Activated naive CD4-positive, alpha-beta T cell treated with anti-CD3 and anti-CD28 coated beads, Interleukin-2, amount 50 U/mL, for 24 hours (primary cell): ENCODE measurements around the gene AP3B2.
A peak's percentile ranks its signal among the peaks of the same experiment; 100 is the strongest.
"Not testable (repeated sequence)": the region's sequence is repeated elsewhere in the genome, so short reads cannot be mapped to it uniquely, and the experiment has no call there.

Source experiments
- H3K27ac Mint-ChIP-seq: one replicate; pipeline ENCODE4 v1.8.0; 2021; ENCODE audit warnings: mild to moderate bottlenecking, mixed read lengths
- H3K27me3 Mint-ChIP-seq: one replicate; pipeline ENCODE4 v1.8.0; 2021; ENCODE audit warnings: mixed read lengths
- H3K36me3 Mint-ChIP-seq: one replicate; pipeline ENCODE4 v1.8.0; 2021; ENCODE audit warnings: mixed read lengths
- H3K4me1 Mint-ChIP-seq: one replicate; pipeline ENCODE4 v1.8.0; 2021; ENCODE audit warnings: mixed read lengths
- H3K4me3 Mint-ChIP-seq: one replicate; pipeline ENCODE4 v1.8.0; 2021; ENCODE audit warnings: mild to moderate bottlenecking, mixed read lengths
- H3K9me3 Mint-ChIP-seq: one replicate; pipeline ENCODE4 v1.8.0; 2021; ENCODE audit warnings: mixed read lengths

Gene AP3B2

GRCh38 chr15:82647045-82647834 is 62.4 kb downstream of the AP3B2 start, which contains the start of gene CPEB1:
Gene CPEB1 (minus strand): TSS chr15:82647363. CDS start chr15:82628459, 18,904 bp downstream.
- H3K4me1 Mint-ChIP-seq: peaks cover 4% of the 10 kb centered on the region

GRCh38 chr15:82646250-82647044 is 63.2 kb downstream of the AP3B2 start:
- Mint-ChIP-seq H3K36me3 (no peaks in the 10 kb centered on the region), H3K27me3 (peaks cover 27% of the 10 kb centered on the region), H3K27ac (no peak overlapping the region), H3K4me1 (peaks cover 4% of the 10 kb centered on the region), H3K4me3 (peak overlapping the region; percentile 79), H3K9me3 (no peaks in the 10 kb centered on the region)

More at GRCh38 chr15:82647045-82647834, 62.4 kb downstream of the AP3B2 start, which contains the start of gene CPEB1:
- no peaks in the 10 kb centered on the region for H3K9me3 Mint-ChIP-seq
- H3K27me3 Mint-ChIP-seq: peaks cover 23% of the 10 kb centered on the region
- H3K36me3 Mint-ChIP-seq: no peaks in the 10 kb centered on the region
- peak within 1 kb of the TSS; percentile 79 for H3K4me3 Mint-ChIP-seq
- H3K27ac Mint-ChIP-seq: peak within 1 kb of the TSS; percentile 21

- not testable (repeated sequence) for H3K4me1 Mint-ChIP-seq, H3K36me3 Mint-ChIP-seq, H3K27ac Mint-ChIP-seq, H3K9me3 Mint-ChIP-seq, H3K4me3 Mint-ChIP-seq
- peaks cover 32% of the 10 kb centered on the region for H3K27me3 Mint-ChIP-seq
Observed at GRCh38 chr15:82644967-82645852, 64.5 kb downstream of the AP3B2 start.

GRCh38 chr15:82643992-82644391 is 65.7 kb downstream of the AP3B2 start:
- peaks cover 39% of the 10 kb centered on the region for H3K27me3 Mint-ChIP-seq
- H3K27ac Mint-ChIP-seq: no peak overlapping the region
- no peak overlapping the region for H3K4me3 Mint-ChIP-seq
- H3K4me1 Mint-ChIP-seq: peaks cover 4% of the 10 kb centered on the region
- H3K9me3 Mint-ChIP-seq: no peaks in the 10 kb centered on the region
- H3K36me3 Mint-ChIP-seq: no peaks in the 10 kb centered on the region

- Mint-ChIP-seq H3K27me3 (peaks cover 39% of the 10 kb centered on the region), H3K9me3 (no peaks in the 10 kb centered on the region), H3K4me3 (no peak overlapping the region), H3K36me3 (no peaks in the 10 kb centered on the region), H3K27ac (no peak overlapping the region), H3K4me1 (peaks cover 4% of the 10 kb centered on the region)
Observed at GRCh38 chr15:82642656-82643055, 67.0 kb downstream of the AP3B2 start.

- Mint-ChIP-seq H3K4me3 (no peak overlapping the region), H3K27me3 (peaks cover 45% of the 10 kb centered on the region), H3K36me3 (no peaks in the 10 kb centered on the region)
Observed at GRCh38 chr15:82641129-82641798, 68.4 kb downstream of the AP3B2 start.

GRCh38 chr15:82640672-82641071 is 69.0 kb downstream of the AP3B2 start:
- H3K4me1 Mint-ChIP-seq: no peaks in the 10 kb centered on the region
- H3K36me3 Mint-ChIP-seq: no peaks in the 10 kb centered on the region
- no peak overlapping the region for H3K4me3 Mint-ChIP-seq
- no peaks in the 10 kb centered on the region for H3K9me3 Mint-ChIP-seq
- H3K27ac Mint-ChIP-seq: no peak overlapping the region
- H3K27me3 Mint-ChIP-seq: peaks cover 46% of the 10 kb centered on the region

More at GRCh38 chr15:82641129-82641798, 68.4 kb downstream of the AP3B2 start:
- H3K27ac Mint-ChIP-seq: no peak overlapping the region
- peaks cover 4% of the 10 kb centered on the region for H3K4me1 Mint-ChIP-seq
- H3K9me3 Mint-ChIP-seq: no peaks in the 10 kb centered on the region

- no peaks in the 10 kb centered on the region for H3K9me3 Mint-ChIP-seq
- H3K4me1 Mint-ChIP-seq: no peaks in the 10 kb centered on the region
- no peak overlapping the region for H3K27ac Mint-ChIP-seq
- no peaks in the 10 kb centered on the region for H3K36me3 Mint-ChIP-seq
- H3K4me3 Mint-ChIP-seq: no peak overlapping the region
- H3K27me3 Mint-ChIP-seq: peaks cover 29% of the 10 kb centered on the region
Observed at GRCh38 chr15:82635798-82636197, 73.9 kb downstream of the AP3B2 start.

GRCh38 chr15:82630033-82630432 is 79.6 kb downstream of the AP3B2 start:
- Mint-ChIP-seq H3K9me3 (no peaks in the 10 kb centered on the region), H3K36me3 (no peaks in the 10 kb centered on the region), H3K4me1 (no peaks in the 10 kb centered on the region), H3K27me3 (no peaks in the 10 kb centered on the region), H3K4me3 (no peak overlapping the region), H3K27ac (no peak overlapping the region)

- H3K9me3 Mint-ChIP-seq: no peaks in the 10 kb centered on the region
- no peaks in the 10 kb centered on the region for H3K4me1 Mint-ChIP-seq
- no peak overlapping the region for H3K27ac Mint-ChIP-seq
- no peak overlapping the region for H3K4me3 Mint-ChIP-seq
- no peaks in the 10 kb centered on the region for H3K36me3 Mint-ChIP-seq
- no peaks in the 10 kb centered on the region for H3K27me3 Mint-ChIP-seq
Observed at GRCh38 chr15:82625136-82625535, 84.5 kb downstream of the AP3B2 start.

GRCh38 chr15:82624438-82624837 is 85.2 kb downstream of the AP3B2 start:
- Mint-ChIP-seq H3K9me3 (no peaks in the 10 kb centered on the region), H3K36me3 (no peaks in the 10 kb centered on the region), H3K4me3 (no peak overlapping the region), H3K27me3 (no peaks in the 10 kb centered on the region), H3K4me1 (no peaks in the 10 kb centered on the region), H3K27ac (no peak overlapping the region)

- H3K9me3 Mint-ChIP-seq: no peaks in the 10 kb centered on the region
- no peak overlapping the region for H3K27ac Mint-ChIP-seq
- H3K4me3 Mint-ChIP-seq: no peak overlapping the region
- no peaks in the 10 kb centered on the region for H3K4me1 Mint-ChIP-seq
- H3K36me3 Mint-ChIP-seq: no peaks in the 10 kb centered on the region
- H3K27me3 Mint-ChIP-seq: no peaks in the 10 kb centered on the region
Observed at GRCh38 chr15:82624008-82624407, 85.7 kb downstream of the AP3B2 start.

- H3K36me3 Mint-ChIP-seq: no peaks in the 10 kb centered on the region
- H3K4me3 Mint-ChIP-seq: no peak overlapping the region
- no peaks in the 10 kb centered on the region for H3K9me3 Mint-ChIP-seq
- H3K4me1 Mint-ChIP-seq: no peaks in the 10 kb centered on the region
- no peak overlapping the region for H3K27ac Mint-ChIP-seq
- H3K27me3 Mint-ChIP-seq: peaks cover 2% of the 10 kb centered on the region
Observed at GRCh38 chr15:82621970-82622369, 87.7 kb downstream of the AP3B2 start.

GRCh38 chr15:82613747-82614146 is 95.9 kb downstream of the AP3B2 start:
- peaks cover 3% of the 10 kb centered on the region for H3K27me3 Mint-ChIP-seq
- H3K4me1 Mint-ChIP-seq: no peaks in the 10 kb centered on the region
- H3K36me3 Mint-ChIP-seq: no peaks in the 10 kb centered on the region
- H3K4me3 Mint-ChIP-seq: no peak overlapping the region
- no peak overlapping the region for H3K27ac Mint-ChIP-seq
- no peaks in the 10 kb centered on the region for H3K9me3 Mint-ChIP-seq

GRCh38 chr15:82611348-82611747 is 98.3 kb downstream of the AP3B2 start:
- Mint-ChIP-seq H3K4me1 (no peaks in the 10 kb centered on the region), H3K27ac (no peak overlapping the region), H3K4me3 (no peak overlapping the region), H3K27me3 (peaks cover 1% of the 10 kb centered on the region), H3K36me3 (no peaks in the 10 kb centered on the region), H3K9me3 (no peaks in the 10 kb centered on the region)
